ENCODE data around the gene UBE2J2.
A peak's percentile ranks its signal among the peaks of the same experiment; 100 is the strongest.

UBE2J2 gene

GRCh38 chr1:1234180-1234808, 39.4 kb downstream of the UBE2J2 start:
- no peak for DNase-seq
- TF ChIP-seq CTCF (IDR thresholded peaks at IDR 0.05; ENCODE audit: low read depth, low read length), result no peak
- Histone ChIP-seq H3K27me3 (peaks cover 20% of the 10 kb centered on the region), H3K36me3 (peaks cover 13% of the 10 kb centered on the region), H3K4me3 (ENCODE audit: low read depth, low read length) (no peak overlapping the region), H3K4me1 (peaks cover 16% of the 10 kb centered on the region), H3K9me3 (peaks cover 6% of the 10 kb centered on the region)

- Histone ChIP-seq H3K4me1 (peaks cover 13% of the 10 kb centered on the region), H3K36me3 (peaks cover 21% of the 10 kb centered on the region), H3K9me3 (peaks cover 6% of the 10 kb centered on the region), H3K4me3 (ENCODE audit: low read depth, low read length) (no peak overlapping the region), H3K27me3 (peaks cover 12% of the 10 kb centered on the region)
- no peak for DNase-seq
- no peak for TF ChIP-seq CTCF (IDR thresholded peaks at IDR 0.05; ENCODE audit: low read depth, low read length)
Observed at GRCh38 chr1:1233567-1233892, 40.1 kb downstream of the UBE2J2 start.

- H3K4me1 ChIP-seq, result peaks cover 8% of the 10 kb centered on the region
- no peak for TF ChIP-seq CTCF (IDR thresholded peaks at IDR 0.05; ENCODE audit: low read depth, low read length)
- H3K36me3 ChIP-seq, result peaks cover 27% of the 10 kb centered on the region
- DNase-seq, result no peak
- H3K27me3 ChIP-seq, result peaks cover 7% of the 10 kb centered on the region
- no peak overlapping the region for H3K4me3 ChIP-seq (ENCODE audit: low read depth, low read length)
- peaks cover 6% of the 10 kb centered on the region for H3K9me3 ChIP-seq
Observed at GRCh38 chr1:1232796-1233566, 40.7 kb downstream of the UBE2J2 start.

- H3K4me3 ChIP-seq (ENCODE audit: low read depth, low read length), result peak within 1 kb of the TSS; percentile 95
- H3K4me1 ChIP-seq, result peaks cover 3% of the 10 kb centered on the region
- peaks cover 6% of the 10 kb centered on the region for H3K9me3 ChIP-seq
- no peak for DNase-seq
- H3K36me3 ChIP-seq, result peaks cover 33% of the 10 kb centered on the region
- H3K27me3 ChIP-seq, result no peaks in the 10 kb centered on the region; the same call in 1 of the 2 replicates
- no peak for TF ChIP-seq CTCF (IDR thresholded peaks at IDR 0.05; ENCODE audit: low read depth, low read length)
Observed at GRCh38 chr1:1232208-1232795, 41.4 kb downstream of the UBE2J2 start, which contains the start of gene B3GALT6. TSS of gene B3GALT6 (plus strand) at chr1:1232237. CDS start at chr1:1232279, 42 bp downstream.

GRCh38 chr1:1231400-1232207, 42.0 kb downstream of the UBE2J2 start, which contains the start of gene SDF4:
TSS of gene SDF4 (minus strand) at chr1:1232001. CDS start at chr1:1228772, 3,229 bp downstream.
- H3K27me3 ChIP-seq, result no peaks in the 10 kb centered on the region
- peak; percentile 98 for DNase-seq
- H3K36me3 ChIP-seq, result peaks cover 37% of the 10 kb centered on the region
- no peaks in the 10 kb centered on the region; the same call in 1 of the 2 replicates for H3K4me1 ChIP-seq
- no peak for TF ChIP-seq CTCF (IDR thresholded peaks at IDR 0.05; ENCODE audit: low read depth, low read length)
- peaks cover 6% of the 10 kb centered on the region for H3K9me3 ChIP-seq
- H3K4me3 ChIP-seq (ENCODE audit: low read depth, low read length), result peak within 1 kb of the TSS; percentile 95

Data from BE2C (cell line).